HG02938 (cell line): ENCODE results near the gene ATP8A2.

Experiments
- ATAC-seq: cut with Tn5 transposase; IDR thresholded peaks from one replicate; pipeline ENCODE4 v1.9.1; 2021; ENCODE audit warnings: mild to moderate bottlenecking, moderate library complexity; ENCODE audit not compliant: unreplicated experiment

Gene ATP8A2

DNA sequence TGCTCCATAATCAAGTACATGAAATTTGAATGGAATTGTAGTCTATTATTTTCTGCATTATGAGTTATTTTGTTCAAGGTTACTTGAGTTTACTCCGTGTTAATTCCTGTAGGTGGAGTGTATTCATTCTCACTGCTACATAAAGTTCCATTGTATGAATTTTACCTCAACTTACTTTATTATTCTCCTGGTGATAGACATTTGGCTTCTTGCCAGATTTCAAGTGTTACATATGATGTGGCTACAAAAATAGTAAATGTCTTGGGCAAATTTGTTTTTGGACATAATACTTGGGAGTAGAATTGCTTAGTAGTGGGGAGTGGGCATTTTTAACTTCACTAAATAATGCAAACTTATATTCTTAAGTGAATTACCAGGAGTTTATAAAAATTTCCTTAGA, 351.1 kb downstream of the ATP8A2 start:
- ATAC-seq: no peak

DNA sequence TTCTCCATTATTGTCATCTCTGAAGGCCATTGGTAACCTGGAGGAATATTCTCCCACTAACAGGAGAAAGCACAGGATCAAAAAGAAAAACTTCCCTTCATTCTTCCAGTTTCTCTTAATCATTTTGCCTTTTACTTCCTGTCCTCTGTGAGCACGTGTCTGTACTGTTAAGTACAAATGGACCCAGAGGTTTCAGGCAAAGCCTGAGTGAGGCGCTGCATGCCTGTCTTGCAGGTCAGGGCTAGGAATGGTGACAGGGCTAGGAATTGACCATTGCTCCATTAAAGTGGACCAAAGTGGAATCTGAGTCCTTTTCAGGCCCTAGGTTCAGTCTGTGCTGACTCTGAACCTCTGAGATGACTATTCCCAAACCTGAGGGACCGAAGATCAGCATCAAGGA, 353.3 kb downstream of the ATP8A2 start:
- no peak for ATAC-seq

DNA sequence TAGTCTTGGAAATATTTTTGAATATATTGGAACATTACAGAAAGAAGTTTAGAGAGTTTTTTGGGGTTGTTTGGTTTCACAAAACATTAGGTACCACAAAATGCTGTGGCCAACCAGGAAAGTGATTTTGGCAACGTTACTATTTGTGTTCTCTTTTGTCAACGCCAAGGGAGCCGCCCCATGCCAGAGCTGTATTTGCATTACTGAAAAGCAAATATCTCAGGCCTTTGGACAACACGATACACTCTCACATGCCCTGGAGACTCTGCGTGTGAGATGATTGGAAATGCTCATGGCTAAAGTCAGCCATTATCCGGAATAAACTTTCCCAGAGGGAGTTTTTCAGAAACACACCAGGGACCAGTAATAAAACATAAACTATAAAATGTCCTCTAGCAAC, 355.5 kb downstream of the ATP8A2 start:
- ATAC-seq: no peak

DNA sequence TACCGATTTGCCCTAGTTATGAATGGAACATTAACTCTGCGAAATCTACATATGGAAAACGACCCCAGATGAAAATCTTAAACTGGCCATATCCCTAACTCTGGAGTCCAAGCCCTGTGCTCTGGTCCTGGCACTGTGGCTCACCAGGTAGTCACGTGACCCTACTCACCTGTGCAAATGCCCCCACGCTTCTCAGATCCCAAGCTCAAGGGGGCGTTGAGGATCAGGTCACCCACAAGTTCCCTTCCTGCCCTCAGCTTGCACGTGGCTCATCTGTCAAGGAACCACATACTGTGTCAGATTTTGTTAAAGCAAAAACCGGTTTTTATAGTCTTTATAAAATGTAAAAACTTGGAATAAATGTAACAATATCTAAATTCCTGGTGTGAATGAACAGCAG, 356.0 kb downstream of the ATP8A2 start:
- ATAC-seq: no peak

DNA sequence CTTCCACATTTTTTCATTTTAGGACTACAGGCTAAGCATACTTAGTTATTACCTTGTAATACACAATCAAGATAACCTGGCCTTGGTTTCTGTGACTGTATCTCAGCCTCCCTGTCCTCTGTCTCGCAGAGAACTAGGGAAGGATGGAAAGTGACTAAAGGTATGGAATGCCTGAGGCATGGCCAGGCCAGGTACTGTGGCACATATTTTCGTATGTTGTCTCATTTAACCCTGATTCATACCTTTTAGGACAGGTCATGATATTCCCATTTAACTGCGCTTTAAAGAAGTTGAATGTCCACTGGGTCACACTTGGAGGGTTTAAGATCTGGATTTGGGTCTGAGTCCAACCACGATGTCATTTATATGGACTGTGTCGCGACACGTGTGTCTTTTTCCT, 357.4 kb downstream of the ATP8A2 start:
- no peak for ATAC-seq

DNA sequence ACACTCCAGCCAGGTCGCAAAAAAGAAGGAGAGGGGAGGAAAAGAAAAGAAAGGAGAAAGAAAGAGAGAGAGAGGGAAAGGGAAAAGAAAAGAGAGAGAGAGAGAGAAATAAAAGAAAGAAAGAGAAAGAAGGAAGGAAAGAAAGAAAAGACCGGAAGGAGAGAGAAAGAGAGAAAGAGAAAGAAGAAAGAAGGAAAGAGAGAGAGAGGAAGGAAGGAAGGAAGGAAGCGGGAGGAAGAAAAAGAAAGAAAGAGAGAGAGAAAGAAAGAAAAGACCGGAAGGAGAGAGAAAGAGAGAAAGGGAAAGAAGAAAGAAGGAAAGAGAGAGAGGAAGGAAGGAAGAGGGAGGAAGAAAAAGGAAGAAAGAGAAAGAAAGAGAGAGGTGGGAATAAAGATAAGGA, 359.3 kb downstream of the ATP8A2 start:
- ATAC-seq: no peak

DNA sequence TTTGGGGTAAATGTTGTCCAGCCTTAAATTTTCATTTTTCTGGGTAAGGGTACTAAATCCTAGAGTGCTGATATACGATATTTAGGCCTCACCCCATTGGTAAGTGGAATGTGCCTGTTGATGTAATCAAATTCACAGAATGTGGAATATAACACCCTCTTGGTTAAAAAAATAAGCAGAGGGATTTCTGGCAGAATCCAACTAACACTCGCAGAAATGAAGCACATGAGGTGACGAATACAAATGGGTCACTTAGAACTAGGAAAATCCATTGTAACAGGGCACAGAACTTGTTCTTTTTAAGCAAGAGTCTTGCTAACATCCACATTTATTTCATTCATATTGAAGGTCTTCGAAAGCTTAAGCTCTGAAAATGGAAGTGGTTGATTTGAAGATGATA, 359.8 kb downstream of the ATP8A2 start:
- ATAC-seq: no peak

DNA sequence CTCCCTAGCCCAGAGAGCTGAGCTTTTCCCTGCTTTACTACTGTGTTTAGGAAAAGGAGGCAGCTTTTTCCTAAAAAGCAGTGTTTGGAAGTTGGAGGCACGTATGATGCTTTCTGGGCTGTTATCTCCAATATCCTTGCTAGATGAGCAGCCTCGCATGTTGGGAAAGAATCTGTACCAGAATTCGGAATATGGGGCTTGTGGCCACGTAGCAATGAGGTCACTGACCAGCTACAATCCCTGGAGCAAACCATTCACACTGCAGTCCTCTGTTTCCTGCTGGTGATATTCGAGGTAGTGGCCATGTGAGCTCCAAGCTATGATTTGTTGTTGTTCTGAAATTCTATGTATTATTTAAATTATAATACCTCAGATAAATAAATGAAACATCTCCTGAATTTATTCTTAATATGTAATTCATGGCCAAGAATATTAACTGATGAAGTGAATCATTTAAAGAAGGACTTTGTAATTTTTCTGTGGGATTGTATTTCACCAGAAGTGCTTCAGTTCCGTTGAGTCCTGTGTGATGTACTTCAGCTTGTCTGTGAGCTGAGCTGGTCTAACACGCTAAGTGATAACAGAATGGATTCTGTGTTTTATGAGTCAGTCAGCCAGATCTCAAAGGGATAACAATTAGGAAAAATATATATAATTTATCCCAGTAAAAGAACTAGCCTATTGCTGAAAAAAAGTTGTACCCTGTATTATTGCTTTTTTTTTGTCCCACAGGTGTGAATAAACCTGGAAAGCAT, 360.5 kb downstream of the ATP8A2 start:
- ATAC-seq: no peak

DNA sequence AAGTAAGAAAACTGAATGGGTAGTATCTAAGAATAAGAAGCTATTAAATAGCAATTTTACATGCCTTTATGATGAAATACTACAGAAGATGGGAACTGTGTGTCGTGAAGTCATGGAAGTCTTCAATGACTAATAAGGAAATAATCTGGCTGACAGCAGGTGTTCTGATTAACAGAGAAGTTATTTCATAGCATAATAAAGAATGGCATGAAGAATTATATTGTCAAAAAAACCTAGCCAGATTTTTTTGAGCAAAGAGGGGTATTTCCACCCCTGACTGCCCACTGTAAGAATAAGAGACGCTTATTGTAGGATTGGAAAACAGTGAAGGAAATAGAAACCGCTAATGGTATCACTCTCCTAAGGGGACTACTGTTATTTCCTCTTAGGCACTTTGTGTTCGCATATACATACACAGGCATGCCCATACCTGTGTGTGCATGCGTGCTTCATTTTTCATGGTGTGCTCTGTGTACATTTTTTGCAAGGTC, 361.3 kb downstream of the ATP8A2 start:
- ATAC-seq: no peak

DNA sequence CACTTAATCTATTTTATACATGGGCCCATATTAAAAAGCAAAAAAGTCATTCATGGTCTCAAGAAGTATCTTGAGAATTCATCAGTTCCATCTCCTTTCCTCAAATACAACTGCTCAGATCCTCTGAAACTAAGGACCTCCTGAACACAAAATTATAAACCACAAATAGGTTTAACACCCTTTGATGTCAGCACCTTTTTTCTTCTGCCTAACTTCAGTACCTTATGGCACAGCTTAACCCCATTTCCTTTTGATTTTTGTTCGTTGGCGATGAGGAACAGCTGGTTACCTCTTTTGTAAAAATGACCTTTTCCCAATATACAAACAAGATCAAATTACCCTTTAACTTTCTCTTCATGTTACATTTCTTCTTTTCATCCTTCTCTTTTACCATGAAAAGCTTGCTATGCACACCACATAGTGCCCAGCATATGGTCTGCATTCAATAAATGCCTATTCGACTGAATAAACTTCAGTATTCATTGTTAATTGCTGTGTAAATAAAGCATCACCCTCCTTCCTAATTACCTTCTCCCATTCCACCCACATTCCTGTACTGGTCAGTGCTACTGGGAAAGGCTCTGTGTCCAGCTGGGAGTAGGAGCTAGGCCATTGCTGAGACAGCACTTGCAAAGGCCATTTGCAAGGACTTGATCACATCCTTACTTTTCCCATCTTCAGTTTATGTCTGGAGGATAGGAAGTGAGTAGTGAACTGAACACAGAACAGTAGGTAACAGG, 362.1 kb downstream of the ATP8A2 start:
- ATAC-seq: no peak

DNA sequence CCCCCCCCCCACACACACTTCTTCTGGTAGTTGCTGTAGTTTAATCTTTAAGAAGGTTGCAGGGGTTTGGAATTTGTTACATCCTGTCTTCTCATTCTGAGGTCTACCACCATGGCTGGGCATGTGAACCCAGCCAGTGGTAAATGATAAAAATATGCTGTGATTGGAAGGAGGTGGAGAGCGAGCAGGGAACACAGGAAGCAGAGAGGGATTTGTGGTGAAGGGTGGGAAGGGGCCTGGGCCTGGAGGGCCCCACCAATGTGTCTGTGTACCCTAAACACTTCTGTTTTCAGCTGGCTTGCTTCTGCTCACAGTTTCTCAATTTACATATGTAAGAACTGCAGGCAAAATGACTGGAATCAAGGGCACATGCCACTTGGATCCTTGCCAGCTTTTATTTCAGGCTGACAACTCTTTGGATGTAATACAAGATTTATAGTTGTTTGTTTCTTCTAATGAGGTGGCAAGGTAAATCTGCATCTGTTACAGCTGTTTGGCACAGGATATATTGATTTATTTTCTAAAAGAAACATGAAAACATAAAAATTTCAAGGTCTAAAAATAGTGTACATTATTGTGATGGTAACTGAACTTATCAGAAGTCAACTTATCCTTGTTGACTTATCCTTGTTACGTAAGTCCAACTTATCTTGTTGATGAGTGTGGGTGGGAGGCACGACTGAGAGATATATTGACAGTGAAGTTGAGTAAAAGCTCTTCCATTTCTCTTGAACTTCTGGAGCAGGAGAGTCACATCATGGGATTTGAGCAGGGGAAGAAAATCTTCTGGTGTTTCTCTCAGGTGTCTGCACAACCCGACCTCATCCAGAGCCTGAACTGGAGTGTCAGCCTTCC, 366.8 kb downstream of the ATP8A2 start:
- ATAC-seq: no peak

DNA sequence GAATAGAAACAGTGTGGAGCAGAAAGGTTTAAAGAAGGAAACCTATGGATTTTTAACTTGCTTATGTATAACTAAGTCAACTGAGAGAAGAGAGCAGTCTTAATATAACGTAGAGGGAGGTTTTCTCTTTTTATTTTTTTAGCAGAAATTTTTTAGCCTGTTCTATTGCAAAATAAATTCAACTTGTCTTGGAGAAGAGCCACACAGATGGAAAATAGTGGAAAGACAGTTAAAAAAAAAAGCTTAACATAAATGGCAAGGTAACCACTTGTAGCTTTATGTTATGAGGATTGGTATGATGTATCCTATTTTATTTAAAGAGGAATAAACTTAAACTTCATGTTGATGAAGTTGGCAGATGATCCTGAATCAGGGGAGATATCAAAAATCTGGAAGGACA, 367.6 kb downstream of the ATP8A2 start:
- no peak for ATAC-seq

DNA sequence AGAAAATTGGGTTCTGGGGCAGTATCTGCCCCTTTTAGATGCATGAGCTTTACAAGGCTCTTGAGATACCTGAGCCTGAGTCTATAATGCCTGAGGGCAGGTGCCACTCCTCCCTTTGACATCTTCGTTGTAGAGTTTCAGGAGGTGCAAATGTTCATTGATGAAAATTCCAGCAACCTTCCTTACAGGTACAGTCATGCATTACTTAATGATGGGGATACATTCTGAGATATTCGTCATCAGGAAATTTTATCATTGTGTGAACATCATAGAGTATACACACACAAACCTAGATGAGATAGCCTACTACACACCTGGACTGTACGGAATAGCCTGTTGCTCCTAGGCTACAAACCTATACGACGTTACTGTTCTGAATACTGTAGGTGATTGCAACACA, 370.0 kb downstream of the ATP8A2 start:
- no peak for ATAC-seq

DNA sequence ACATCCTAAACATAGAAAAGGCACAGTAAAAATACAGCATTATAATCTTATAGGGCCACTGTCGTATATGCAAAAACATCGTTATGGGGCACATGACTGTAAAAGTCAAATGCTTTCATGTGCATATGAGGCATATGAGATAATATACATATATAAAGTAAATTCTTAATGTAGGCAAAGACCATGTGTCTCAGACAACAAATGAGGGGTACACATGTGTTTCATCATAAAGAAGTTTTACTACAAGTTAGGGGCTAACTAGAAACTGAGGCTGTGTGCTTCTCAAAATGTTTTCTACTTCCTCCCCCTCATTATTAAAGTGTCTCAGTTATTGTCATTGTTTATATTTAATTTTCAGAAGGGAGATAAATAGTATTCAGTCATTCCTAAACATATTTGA, 370.4 kb downstream of the ATP8A2 start:
- ATAC-seq: no peak

DNA sequence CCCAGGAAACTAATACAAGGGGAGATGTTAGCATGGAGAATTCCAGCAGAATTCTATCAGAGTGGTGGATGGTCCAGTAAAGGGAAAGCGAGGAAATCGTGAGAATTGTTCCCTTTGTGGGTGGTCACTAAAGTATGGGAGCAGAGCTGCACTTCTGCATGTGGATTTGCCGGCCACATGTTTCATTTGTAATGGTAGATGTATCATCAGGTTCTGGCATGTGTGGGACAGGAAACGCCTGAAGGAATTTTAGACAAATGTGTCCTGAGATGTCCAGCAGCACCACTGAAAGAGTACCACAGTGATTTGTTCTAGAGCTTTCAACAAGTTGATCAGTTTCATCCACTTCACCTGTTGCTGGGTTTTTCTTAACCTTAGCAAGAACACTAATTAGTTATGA, 371.6 kb downstream of the ATP8A2 start:
- no peak for ATAC-seq

DNA sequence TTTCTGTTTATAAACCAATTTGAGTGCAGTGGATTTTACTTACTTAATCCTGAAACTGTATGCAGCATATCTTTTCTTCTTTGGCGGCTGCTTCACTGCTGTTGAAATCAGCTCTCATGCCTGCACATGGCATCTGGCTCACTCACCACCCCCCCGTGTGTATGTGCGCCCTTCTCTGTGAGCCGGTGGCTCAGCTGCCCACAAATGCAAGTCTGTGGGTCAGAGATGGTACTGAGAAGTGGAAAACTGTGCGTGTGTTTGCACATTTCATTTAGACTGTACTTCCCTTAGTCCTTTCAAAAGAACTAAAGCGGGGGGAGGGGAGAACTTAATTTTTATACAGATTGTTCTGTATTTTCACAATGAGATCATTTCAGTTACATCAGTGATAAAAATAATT, 372.4 kb downstream of the ATP8A2 start:
- ATAC-seq: no peak

DNA sequence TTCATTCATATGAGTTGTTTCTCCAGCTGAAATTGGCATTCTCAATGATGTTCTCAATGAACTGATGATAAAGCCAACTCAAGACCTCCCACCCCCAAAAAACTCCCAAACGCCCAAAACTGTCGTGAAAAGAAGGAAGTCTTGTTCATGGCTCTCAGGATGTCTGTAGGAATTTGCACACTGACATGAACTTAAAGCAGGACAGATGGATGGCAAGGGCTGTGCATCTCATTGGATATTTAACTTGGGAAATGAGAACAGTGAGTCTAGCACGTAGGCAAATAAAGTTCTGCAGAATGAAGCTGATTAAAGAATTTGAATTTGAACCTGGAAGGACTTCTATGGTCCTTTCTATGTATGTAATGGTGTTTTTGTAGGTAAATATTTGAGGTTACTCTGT, 374.4 kb downstream of the ATP8A2 start:
- no peak for ATAC-seq

DNA sequence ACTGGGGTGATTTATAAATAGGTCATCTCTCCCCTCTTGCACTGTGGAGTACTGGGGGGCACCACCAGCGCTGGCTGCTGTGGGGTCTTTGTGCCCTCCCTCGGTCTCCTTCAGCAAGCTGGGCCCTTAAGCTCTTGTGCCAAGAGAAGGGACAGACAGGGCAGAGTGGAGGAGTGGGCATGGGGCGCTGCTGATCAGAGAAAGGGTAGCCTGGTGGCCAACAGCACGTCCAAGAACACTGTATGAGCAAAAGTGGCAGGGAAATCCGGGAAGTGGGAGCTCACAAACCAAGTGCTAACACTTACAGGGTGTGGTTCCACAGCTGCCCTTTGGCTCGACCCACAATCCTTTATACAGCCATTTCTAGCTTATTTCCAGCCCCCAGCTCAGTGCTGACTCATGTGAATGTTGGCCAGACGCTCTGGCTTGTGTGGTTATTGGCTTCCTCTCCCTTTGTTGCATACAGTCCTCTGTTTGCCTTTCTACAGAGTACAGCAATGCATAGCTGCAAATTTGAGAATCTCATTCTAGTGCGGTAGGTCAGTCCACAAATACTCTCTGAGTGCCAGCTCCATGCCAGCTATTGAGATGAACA, 381.3 kb downstream of the ATP8A2 start:
- ATAC-seq: no peak

DNA sequence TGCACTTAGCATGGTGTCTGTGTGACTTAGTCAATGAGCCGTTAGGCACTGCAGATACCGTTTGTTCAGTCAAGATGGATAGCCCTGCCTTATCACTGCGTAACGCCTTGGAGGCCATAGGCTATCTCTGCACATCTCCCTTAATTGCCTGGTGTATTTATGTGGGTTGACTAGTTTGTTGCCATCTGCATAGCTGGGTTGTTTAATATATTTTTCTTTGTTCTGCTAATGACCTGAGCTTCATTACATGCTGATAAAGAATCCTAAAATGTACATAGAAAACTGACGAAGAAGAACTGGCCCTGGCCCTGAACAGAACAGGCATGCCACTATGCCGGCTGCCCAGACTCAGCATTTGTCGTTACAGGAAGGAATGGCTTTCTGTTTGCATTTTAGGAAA, 382.2 kb downstream of the ATP8A2 start:
- no peak for ATAC-seq

DNA sequence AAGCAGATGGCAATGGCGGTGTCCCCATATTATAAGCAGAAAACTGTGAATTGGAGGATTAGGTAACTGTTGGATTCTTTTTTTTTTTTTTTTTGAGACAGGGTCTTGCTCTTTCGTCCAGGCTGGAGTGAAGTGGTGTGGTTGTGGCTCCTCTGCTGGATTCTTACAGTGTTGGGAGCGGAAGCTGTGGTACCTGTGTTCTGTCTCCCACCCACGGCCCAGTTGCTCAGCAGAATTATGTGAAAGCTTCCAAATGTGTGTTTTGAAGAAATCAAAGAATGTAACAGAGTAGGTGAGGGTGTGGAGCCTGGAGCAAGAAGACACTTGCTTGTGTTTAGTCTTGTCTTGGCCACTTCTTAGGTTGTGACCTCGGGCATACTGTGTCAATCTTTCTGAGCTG, 384.5 kb downstream of the ATP8A2 start:
- ATAC-seq: no peak

DNA sequence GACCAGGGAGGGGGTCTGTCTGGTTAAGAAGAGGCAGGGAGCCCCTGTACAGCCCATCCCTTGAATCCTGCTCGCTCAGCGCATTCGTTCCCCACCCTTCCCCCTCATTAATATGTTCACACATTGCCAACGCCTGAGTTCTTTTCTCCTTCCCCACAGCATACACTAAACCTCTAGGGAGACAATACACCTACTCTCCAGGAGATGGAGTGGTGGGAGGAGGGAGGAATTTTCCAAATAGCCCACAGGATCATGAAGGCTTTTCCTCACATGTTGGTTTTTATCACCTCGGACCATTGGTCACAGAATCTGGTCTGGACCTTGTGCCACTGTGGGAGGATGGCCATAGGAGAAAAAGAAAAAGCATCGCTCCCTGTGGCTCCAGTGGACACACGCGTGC, 385.1 kb downstream of the ATP8A2 start:
- ATAC-seq: no peak
